ENCODE results near the gene CD2.

CD2 gene

GRCh38 chr1:116777831-116778830 is 23.9 kb downstream of the CD2 start:
- no peak for DNase-seq (ENCODE audit: low spot score)

- DNase-seq (ENCODE audit: low spot score): no peak
Observed at GRCh38 chr1:116781034-116781433, 26.8 kb downstream of the CD2 start.

GRCh38 chr1:116785006-116785405 is 30.8 kb downstream of the CD2 start:
- DNase-seq (ENCODE audit: low spot score): no peak

GRCh38 chr1:116786049-116786448 is 31.8 kb downstream of the CD2 start:
- DNase-seq (ENCODE audit: low spot score): no peak

- DNase-seq (ENCODE audit: low spot score): no peak
Observed at GRCh38 chr1:116791727-116792126, 37.5 kb downstream of the CD2 start.

GRCh38 chr1:116793357-116793935 is 39.2 kb downstream of the CD2 start:
- DNase-seq (ENCODE audit: low spot score): no peak

- DNase-seq (ENCODE audit: low spot score): no peak
Observed at GRCh38 chr1:116794371-116794770, 40.1 kb downstream of the CD2 start.

GRCh38 chr1:116794804-116795481 is 40.7 kb downstream of the CD2 start:
- DNase-seq (ENCODE audit: low spot score): no peak

GRCh38 chr1:116795482-116795829 is 41.2 kb downstream of the CD2 start:
- DNase-seq (ENCODE audit: low spot score): no peak

GRCh38 chr1:116804736-116805135 is 50.5 kb downstream of the CD2 start:
- no peak for DNase-seq (ENCODE audit: low spot score)

GRCh38 chr1:116805398-116805797 is 51.2 kb downstream of the CD2 start:
- no peak for DNase-seq (ENCODE audit: low spot score)

GRCh38 chr1:116806245-116806644 is 52.0 kb downstream of the CD2 start:
- DNase-seq (ENCODE audit: low spot score): no peak

- DNase-seq (ENCODE audit: low spot score): no peak
Observed at GRCh38 chr1:116806671-116807070, 52.4 kb downstream of the CD2 start.

GRCh38 chr1:116807394-116808199 is 53.4 kb downstream of the CD2 start:
- DNase-seq (ENCODE audit: low spot score): no peak

GRCh38 chr1:116808200-116808847 is 54.1 kb downstream of the CD2 start:
- DNase-seq (ENCODE audit: low spot score): no peak

GRCh38 chr1:116808848-116809508 is 54.7 kb downstream of the CD2 start:
- no peak for DNase-seq (ENCODE audit: low spot score)

GRCh38 chr1:116811321-116811720 is 57.1 kb downstream of the CD2 start:
- no peak for DNase-seq (ENCODE audit: low spot score)

- no peak for DNase-seq (ENCODE audit: low spot score)
Observed at GRCh38 chr1:116814926-116815723, 60.9 kb downstream of the CD2 start.

- peak; percentile 26 for DNase-seq (ENCODE audit: low spot score)
Observed at GRCh38 chr1:116817582-116818064, 63.4 kb downstream of the CD2 start.
